ENCODE measurements around the gene NINJ2.
"Not testable (repeated sequence)": the region's sequence is repeated elsewhere in the genome, so short reads cannot be mapped to it uniquely, and the experiment has no call there.

Gene NINJ2

GRCh38 chr12:583251-583869 lies 79.9 kb downstream of the NINJ2 start:
- no peak for FAIRE-seq

- FAIRE-seq = no peak
These were observed 81.5 kb downstream of the NINJ2 start for GRCh38 chr12:581746-582145.

DNA sequence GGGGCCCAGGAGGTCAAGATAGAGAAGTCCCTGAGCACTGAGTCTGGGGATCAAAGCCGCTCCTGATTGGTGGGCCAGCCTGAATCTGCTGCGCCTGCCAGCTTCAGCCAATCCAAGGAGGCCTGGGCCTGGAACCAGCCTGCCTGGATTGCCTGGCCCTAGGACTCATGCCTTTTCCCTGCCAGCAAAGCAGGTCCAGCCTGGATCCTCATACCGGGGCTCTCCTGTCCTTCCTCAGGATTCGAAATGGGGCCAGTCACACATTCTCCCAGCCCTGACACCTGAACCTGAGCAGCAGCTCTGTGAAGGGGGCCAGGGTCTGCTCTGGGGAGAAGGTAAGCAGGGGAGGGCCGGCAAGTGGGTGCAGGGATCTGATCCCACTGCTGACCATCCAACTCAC lies 81.9 kb downstream of the NINJ2 start:
- no peak for FAIRE-seq

DNA sequence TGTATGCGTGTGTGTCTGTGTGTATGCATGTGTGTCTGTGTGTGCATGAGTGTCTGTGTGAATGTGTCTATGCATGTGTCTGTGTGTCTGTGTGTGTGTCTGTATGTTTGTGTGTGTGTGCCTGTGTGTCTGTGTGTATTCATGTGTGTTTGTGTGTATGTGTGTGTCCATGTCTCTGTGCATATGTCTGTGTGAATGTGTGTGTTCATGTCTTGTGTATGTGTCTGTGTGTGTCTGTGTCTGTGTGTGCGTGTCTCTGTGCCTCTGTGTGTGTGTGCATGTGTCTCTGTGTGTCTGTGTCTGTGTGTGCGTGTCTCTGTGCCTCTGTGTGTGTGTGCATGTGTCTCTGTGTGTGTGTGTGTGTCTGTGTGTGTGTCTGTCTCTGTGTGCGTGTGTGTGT lies 82.4 kb downstream of the NINJ2 start:
- no peak for FAIRE-seq

DNA sequence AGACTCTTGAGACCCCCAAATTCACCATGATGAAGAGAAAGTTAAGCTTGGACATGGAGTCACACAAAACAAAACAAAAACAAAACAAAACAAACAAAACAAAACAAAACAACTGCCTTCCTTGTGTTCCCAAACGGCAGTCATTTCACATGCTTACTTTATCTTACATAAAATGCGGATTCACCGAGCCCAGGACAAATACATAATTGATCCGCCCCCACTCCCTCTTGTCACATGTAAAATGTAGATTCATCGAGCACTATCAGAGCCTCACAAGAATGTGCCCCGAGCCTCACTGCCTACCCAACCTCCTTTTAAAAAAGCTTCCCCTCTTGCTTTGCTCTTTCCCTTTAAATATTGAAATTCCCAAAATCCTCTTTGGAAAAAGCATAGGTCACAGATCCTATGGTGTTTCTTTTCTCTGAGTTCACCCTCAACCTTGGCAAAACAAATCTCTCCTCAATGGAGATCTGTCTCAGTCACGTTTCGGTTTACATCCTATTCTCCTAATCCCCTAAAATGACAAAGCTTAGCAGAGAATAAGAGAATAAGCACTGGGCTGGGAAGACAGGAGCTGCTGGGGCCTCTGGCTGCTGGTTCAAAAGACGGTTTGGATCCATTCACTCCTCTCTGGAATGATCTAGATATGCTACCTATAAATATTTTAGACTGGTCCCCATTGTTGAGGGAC lies 83.7 kb downstream of the NINJ2 start:
- no peak for FAIRE-seq

DNA sequence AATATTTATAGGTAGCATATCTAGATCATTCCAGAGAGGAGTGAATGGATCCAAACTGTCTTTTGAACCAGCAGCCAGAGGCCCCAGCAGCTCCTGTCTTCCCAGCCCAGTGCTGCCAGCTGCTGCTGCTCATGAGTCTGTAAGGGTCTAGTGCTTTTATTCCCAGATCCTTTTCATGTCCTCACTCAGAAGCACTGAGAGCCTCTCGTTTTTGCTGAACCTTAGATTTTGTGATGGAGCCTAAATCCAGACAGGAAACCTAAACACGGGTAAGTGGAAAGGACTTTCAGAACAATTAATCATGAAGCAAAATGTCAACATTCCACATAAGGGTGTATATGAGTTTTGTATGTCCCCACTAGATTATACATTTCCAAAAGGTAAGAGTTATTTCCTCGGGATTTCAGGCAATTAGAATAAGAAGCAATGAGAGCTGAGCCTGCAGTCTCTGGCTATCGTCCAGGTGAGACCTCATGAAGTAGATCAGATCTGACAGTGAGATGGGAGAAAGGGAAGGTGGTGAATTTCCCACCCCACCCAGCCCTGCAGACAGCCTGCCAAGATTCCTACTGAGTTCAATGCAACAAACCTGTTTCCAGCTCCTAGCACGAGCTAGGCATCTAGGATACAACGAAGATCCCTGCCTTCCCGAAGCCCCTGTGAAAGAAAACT lies 84.4 kb downstream of the NINJ2 start:
- FAIRE-seq = no peak

- FAIRE-seq = not testable (repeated sequence)
These were observed 85.1 kb downstream of the NINJ2 start for GRCh38 chr12:577994-578747.

DNA sequence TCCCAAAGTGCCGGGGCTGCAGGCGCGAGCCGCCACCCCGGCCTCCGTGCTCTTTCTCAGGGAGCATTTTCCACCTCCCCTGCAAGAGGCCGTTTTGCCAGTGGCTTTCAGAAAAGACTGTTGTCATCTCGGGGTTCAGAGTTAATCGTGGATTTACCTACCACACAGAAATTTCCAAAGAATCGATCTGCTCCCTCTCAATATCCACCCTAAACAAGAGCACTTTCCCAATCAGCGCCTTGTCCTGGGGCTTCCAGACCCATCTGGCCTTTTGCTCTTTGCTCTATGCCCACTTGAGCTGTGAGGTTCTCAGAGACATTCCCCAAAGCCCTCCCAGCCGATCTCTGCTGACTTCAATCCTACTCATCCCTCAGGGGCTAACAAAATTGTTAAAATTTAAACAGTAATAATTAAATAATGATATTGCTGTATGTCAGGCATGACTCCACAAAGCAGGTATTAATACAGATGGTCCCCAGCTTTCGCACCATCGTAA lies 86.6 kb downstream of the NINJ2 start:
- no peak for FAIRE-seq

- FAIRE-seq = no peak
These were observed 87.2 kb downstream of the NINJ2 start for GRCh38 chr12:575948-576614.

- FAIRE-seq = no peak
These were observed 88.1 kb downstream of the NINJ2 start for GRCh38 chr12:575129-575502.

- FAIRE-seq = no peak
These were observed 88.6 kb downstream of the NINJ2 start for GRCh38 chr12:574475-575128.

- no peak for FAIRE-seq
These were observed 90.0 kb downstream of the NINJ2 start for GRCh38 chr12:573232-573631.

GRCh38 chr12:572532-572899 lies 90.7 kb downstream of the NINJ2 start:
- FAIRE-seq = no peak

DNA sequence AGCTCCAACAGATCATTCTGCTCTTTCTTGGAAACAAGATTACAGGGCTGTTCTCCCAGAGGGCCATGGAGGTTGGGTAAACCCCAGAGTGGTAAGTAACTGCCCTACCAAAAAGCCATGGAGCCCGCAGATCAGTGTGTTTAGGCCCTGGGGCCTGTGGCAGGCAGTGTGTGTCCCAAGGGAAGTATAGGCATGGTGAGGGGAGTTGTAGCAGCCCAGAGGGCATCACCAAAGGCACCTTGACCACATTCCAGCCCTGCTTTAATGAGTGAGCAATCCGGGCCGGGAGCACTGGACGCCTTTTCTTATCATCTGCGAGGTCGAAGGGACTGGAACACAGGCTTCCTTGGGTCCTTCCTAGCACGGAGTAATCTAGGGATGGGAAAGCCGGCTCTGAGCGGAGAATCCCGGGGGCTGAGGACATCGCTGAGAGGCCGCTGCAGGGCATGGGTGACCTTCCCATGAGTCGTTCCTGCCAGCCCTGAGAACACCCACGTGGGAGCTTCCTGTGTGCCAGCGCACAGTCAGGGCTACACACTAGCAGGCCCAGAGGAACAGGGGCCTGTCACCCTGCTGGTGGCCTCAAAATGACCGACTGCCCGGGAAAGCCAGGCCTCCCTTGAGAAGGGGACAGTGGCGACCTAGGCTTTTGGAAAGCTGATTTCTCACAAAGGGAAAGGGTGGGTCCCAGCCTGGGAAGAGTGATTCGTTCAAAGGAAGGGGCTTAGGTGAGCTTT lies 91.3 kb downstream of the NINJ2 start:
- FAIRE-seq = no peak

DNA sequence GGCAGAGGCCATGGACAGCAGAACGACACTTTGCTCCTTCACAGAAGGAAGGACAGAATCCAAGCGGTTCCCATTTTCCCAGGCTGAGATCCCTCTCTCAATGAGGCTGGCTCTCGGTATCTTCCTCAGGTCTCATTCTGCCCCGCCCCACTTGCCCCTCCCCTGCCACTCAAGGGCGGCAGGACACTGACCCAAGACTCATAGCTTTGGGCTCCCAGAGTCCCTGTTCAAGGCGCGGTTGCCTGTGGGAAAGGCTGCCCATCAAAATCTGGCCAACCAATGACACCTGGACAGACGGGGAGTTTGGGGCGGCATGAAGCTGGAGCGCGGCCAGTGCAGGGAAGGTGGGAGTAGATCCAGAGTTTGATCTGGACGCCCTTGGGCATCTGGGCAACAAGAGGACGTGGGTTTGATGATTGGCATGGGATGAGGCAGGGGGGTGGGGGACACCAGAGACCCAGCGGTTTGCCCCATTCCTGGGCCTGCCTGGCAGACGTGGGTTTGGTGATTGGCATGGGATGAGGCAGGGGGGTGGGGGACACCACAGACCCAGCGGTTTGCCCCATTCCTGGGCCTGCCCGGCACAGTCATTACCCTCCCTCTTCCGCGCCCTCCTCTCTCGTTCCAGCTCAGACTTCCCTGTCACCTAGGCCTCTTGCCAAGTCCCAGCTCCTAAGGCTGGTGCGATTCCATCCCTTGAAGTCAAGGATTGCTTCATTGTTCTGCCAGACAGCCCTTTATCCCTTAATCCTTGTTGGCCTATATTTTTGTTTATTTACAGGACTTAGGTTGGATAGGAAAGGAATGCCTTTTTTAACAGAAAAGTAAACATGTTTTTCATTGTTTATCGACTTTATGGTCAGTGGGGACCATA lies 92.1 kb downstream of the NINJ2 start:
- no peak for FAIRE-seq

- no peak for FAIRE-seq
These were observed 92.8 kb downstream of the NINJ2 start for GRCh38 chr12:570435-570920.

- no peak for FAIRE-seq
These were observed 93.3 kb downstream of the NINJ2 start for GRCh38 chr12:569803-570434.

GRCh38 chr12:569091-569676 lies 94.1 kb downstream of the NINJ2 start:
- FAIRE-seq = no peak

GRCh38 chr12:568486-568885 lies 94.8 kb downstream of the NINJ2 start:
- FAIRE-seq = no peak

All from colon (tissue), 2 donors.